Mucosa of rectum (tissue), 2 donors: Measurements from ENCODE around the gene SH3RF2.

ENCODE experiments used
- H3K27ac ChIP-seq, 2 donors: one replicate each; pipeline ENCODE4 v1.7.0; 2013; ENCODE audit warnings: inconsistent platforms in 2 of 2, low read depth in 2 of 2, low read length in 2 of 2
- H3K27me3 ChIP-seq, 2 donors: one replicate each; pipeline ENCODE4 v1.7.0; 2013; ENCODE audit warnings: low read length in 2 of 2; ENCODE audit not compliant: control insufficient read depth in 2 of 2, insufficient read depth in 2 of 2
- H3K36me3 ChIP-seq, 2 donors: one replicate each; pipeline ENCODE4 v1.7.0; 2013; ENCODE audit warnings: low read length in 2 of 2; ENCODE audit not compliant: control insufficient read depth in 2 of 2, insufficient read depth in 2 of 2
- H3K4me1 ChIP-seq, 2 donors: one replicate each; pipeline ENCODE4 v1.7.0; 2013; ENCODE audit warnings: low read length in 2 of 2, mild to moderate bottlenecking in 1 of 2; ENCODE audit not compliant: control insufficient read depth in 2 of 2, insufficient read depth in 2 of 2
- H3K4me3 ChIP-seq, 2 donors: one replicate each; pipeline ENCODE4 v1.7.0; 2013; ENCODE audit warnings: low read length in 2 of 2
- H3K9ac ChIP-seq, 2 donors: one replicate each; pipeline ENCODE4 v1.7.0; 2013; ENCODE audit warnings: low read length in 2 of 2, low read depth in 1 of 2, mild to moderate bottlenecking in 1 of 2
- H3K9me3 ChIP-seq, 2 donors: one replicate each; pipeline ENCODE4 v1.7.0; 2013; ENCODE audit warnings: low read length in 2 of 2; ENCODE audit not compliant: control insufficient read depth in 2 of 2
- donor health status: healthy.
- donor health status: Normal muscosa, but diverticular disease.

The SH3RF2 gene

GRCh38 chr5:146068206-146068605 lies 131.8 kb downstream of the SH3RF2 start:
- H3K36me3 ChIP-seq: peaks cover 2 to 18% of the 10 kb centered on the region in 2 donors
- H3K4me1 ChIP-seq: no peaks in the 10 kb centered on the region
- no peak overlapping the region for H3K9ac ChIP-seq
- H3K27me3 ChIP-seq: no peaks in the 10 kb centered on the region
- H3K27ac ChIP-seq: no peak overlapping the region
- H3K4me3 ChIP-seq: no peak overlapping the region
- no peaks in the 10 kb centered on the region for H3K9me3 ChIP-seq

- Histone ChIP-seq H3K9me3 (no peaks in the 10 kb centered on the region), H3K27ac (no peak overlapping the region), H3K9ac (no peak overlapping the region), H3K36me3 (peaks cover 0 to 12% of the 10 kb centered on the region in 2 donors), H3K4me1 (no peaks in the 10 kb centered on the region), H3K27me3 (no peaks in the 10 kb centered on the region), H3K4me3 (no peak overlapping the region)
Measured at GRCh38 chr5:146068977-146069779, 132.8 kb downstream of the SH3RF2 start.

- Histone ChIP-seq H3K27ac (no peak overlapping the region), H3K9ac (no peak overlapping the region), H3K9me3 (no peaks in the 10 kb centered on the region), H3K27me3 (no peaks in the 10 kb centered on the region), H3K36me3 (peaks cover 0 to 11% of the 10 kb centered on the region in 2 donors), H3K4me3 (no peak overlapping the region), H3K4me1 (no peaks in the 10 kb centered on the region)
Measured at GRCh38 chr5:146069780-146070099, 133.4 kb downstream of the SH3RF2 start.

GRCh38 chr5:146070746-146071145 lies 134.4 kb downstream of the SH3RF2 start:
- Histone ChIP-seq H3K27me3 (no peaks in the 10 kb centered on the region), H3K36me3 (peaks cover 0 to 8% of the 10 kb centered on the region in 2 donors), H3K4me1 (peaks cover 0 to 2% of the 10 kb centered on the region in 2 donors), H3K27ac (no peak overlapping the region), H3K9me3 (no peaks in the 10 kb centered on the region), H3K4me3 (no peak overlapping the region), H3K9ac (no peak overlapping the region)

GRCh38 chr5:146071171-146071570 lies 134.8 kb downstream of the SH3RF2 start:
- no peak overlapping the region for H3K9ac ChIP-seq
- peaks cover under 1 to 5% of the 10 kb centered on the region in 2 donors for H3K4me1 ChIP-seq
- H3K27ac ChIP-seq: no peak overlapping the region
- peaks cover 0 to 4% of the 10 kb centered on the region in 2 donors for H3K36me3 ChIP-seq
- H3K9me3 ChIP-seq: no peaks in the 10 kb centered on the region
- H3K27me3 ChIP-seq: no peaks in the 10 kb centered on the region
- no peak overlapping the region for H3K4me3 ChIP-seq

- Histone ChIP-seq H3K36me3 (peaks cover 0 to under 1% of the 10 kb centered on the region in 2 donors), H3K4me3 (no peak overlapping the region), H3K27me3 (no peaks in the 10 kb centered on the region), H3K9ac (no peak overlapping the region), H3K4me1 (peaks cover 3 to 10% of the 10 kb centered on the region in 2 donors), H3K27ac (no peak overlapping the region), H3K9me3 (no peaks in the 10 kb centered on the region)
Measured at GRCh38 chr5:146072595-146072994, 136.2 kb downstream of the SH3RF2 start.

- no peak overlapping the region for H3K4me3 ChIP-seq
- no peaks in the 10 kb centered on the region for H3K27me3 ChIP-seq
- no peak overlapping the region for H3K27ac ChIP-seq
- H3K9me3 ChIP-seq: no peaks in the 10 kb centered on the region
- H3K36me3 ChIP-seq: no peaks in the 10 kb centered on the region
- no peak overlapping the region for H3K9ac ChIP-seq
- H3K4me1 ChIP-seq: peaks cover 3 to 10% of the 10 kb centered on the region in 2 donors
Measured at GRCh38 chr5:146073239-146073900, 137.0 kb downstream of the SH3RF2 start.

- Histone ChIP-seq H3K36me3 (peaks cover 0 to 3% of the 10 kb centered on the region in 2 donors), H3K4me3 (no peak overlapping the region), H3K9me3 (no peaks in the 10 kb centered on the region), H3K9ac (no peak overlapping the region), H3K27me3 (no peaks in the 10 kb centered on the region), H3K27ac (no peak overlapping the region), H3K4me1 (peaks cover 3 to 10% of the 10 kb centered on the region in 2 donors)
Measured at GRCh38 chr5:146076028-146076427, 139.7 kb downstream of the SH3RF2 start.

- peaks cover 0 to 3% of the 10 kb centered on the region in 2 donors for H3K36me3 ChIP-seq
- peaks cover 3 to 10% of the 10 kb centered on the region in 2 donors for H3K4me1 ChIP-seq
- no peak overlapping the region for H3K9ac ChIP-seq
- no peaks in the 10 kb centered on the region for H3K27me3 ChIP-seq
- no peak overlapping the region for H3K4me3 ChIP-seq
- H3K27ac ChIP-seq: no peak overlapping the region
- H3K9me3 ChIP-seq: no peaks in the 10 kb centered on the region
Measured at GRCh38 chr5:146076455-146076854, 140.1 kb downstream of the SH3RF2 start.

GRCh38 chr5:146078566-146078965 lies 142.2 kb downstream of the SH3RF2 start:
- Histone ChIP-seq H3K4me1 (peaks cover 3 to 10% of the 10 kb centered on the region in 2 donors), H3K9ac (no peak overlapping the region), H3K36me3 (peaks cover 0 to 3% of the 10 kb centered on the region in 2 donors), H3K9me3 (no peaks in the 10 kb centered on the region), H3K27ac (no peak overlapping the region), H3K4me3 (no peak overlapping the region), H3K27me3 (no peaks in the 10 kb centered on the region)
